Stimulated activated CD4-positive, alpha-beta T cell treated with anti-CD3 and anti-CD28 coated beads, TNF-alpha, amount 100 ng/mL, for 4 hours (primary cell): ENCODE data around the gene MICALL2.

ENCODE experiments used
- DNase-seq, 3 experiments: peaks; one replicate each; pipeline ENCODE4 v3.0.0-alpha.2; 2020; ENCODE audit warnings: low read depth in 3 of 3

MICALL2 gene

GRCh38 chr7:1468203-1468602, 8.9 kb upstream of the MICALL2 start:
- DNase-seq = no peak

- DNase-seq = no peak
Observed at GRCh38 chr7:1466524-1467271, 7.4 kb upstream of the MICALL2 start.

GRCh38 chr7:1464694-1465093, 5.4 kb upstream of the MICALL2 start:
- no peak for DNase-seq

GRCh38 chr7:1463676-1464223, 4.5 kb upstream of the MICALL2 start:
- DNase-seq = no peak

- no peak for DNase-seq
Observed at GRCh38 chr7:1461646-1462375, 2.5 kb upstream of the MICALL2 start.

GRCh38 chr7:1460821-1461645, 1.8 kb upstream of the MICALL2 start:
- DNase-seq = no peak

GRCh38 chr7:1459920-1460820, 900 bp upstream of the MICALL2 start:
- peak in 1 of 3 experiments; percentile 11 for DNase-seq

GRCh38 chr7:1459512-1459892, 232 bp upstream of the MICALL2 start:
- peak; percentile 94 to 98 (median 97) for DNase-seq

- no peak for DNase-seq
Observed at GRCh38 chr7:1457949-1458682, 1.2 kb downstream of the MICALL2 start.

GRCh38 chr7:1457059-1457948, 2.0 kb downstream of the MICALL2 start:
- no peak for DNase-seq

GRCh38 chr7:1455955-1456354, 3.3 kb downstream of the MICALL2 start:
- DNase-seq = no peak

GRCh38 chr7:1455241-1455939, 3.9 kb downstream of the MICALL2 start:
- DNase-seq = no peak

- DNase-seq = no peak
Observed at GRCh38 chr7:1454542-1454941, 4.7 kb downstream of the MICALL2 start.

- no peak for DNase-seq
Observed at GRCh38 chr7:1452205-1452604, 7.1 kb downstream of the MICALL2 start.

- DNase-seq = no peak
Observed at GRCh38 chr7:1450987-1451386, 8.3 kb downstream of the MICALL2 start.

- DNase-seq = no peak
Observed at GRCh38 chr7:1450431-1450830, 8.8 kb downstream of the MICALL2 start.

GRCh38 chr7:1449951-1450350, 9.3 kb downstream of the MICALL2 start:
- no peak for DNase-seq

- no peak for DNase-seq
Observed at GRCh38 chr7:1449501-1449900, 9.8 kb downstream of the MICALL2 start.

GRCh38 chr7:1448958-1449357, 10.3 kb downstream of the MICALL2 start:
- DNase-seq = no peak
